ENCODE results near the gene COL4A2. TPM values are rescaled to one million over a fixed set of nuclear protein-coding genes. Genes with fewer than 3 reads are reported as not detected.

COL4A2 gene
- polyA plus RNA-seq, 1 donor (not counting 4 experiments of a cell fraction or from before 2014, with no cell fraction given) = 30.7 TPM

- DNase-seq (ENCODE audit: low read depth, low spot score) = no peak
- no peaks in the 10 kb centered on the region for H3K79me2 ChIP-seq (ENCODE audit: control insufficient read depth, insufficient read depth, low read length)
- no peak for FAIRE-seq
- H4K20me1 ChIP-seq (ENCODE audit: control insufficient read depth, extremely low read depth, insufficient read depth, low read length) = no peaks in the 10 kb centered on the region
- no peak overlapping the region for H3K27ac ChIP-seq (ENCODE audit: control insufficient read depth, insufficient read depth, low read length)
- no peak overlapping the region for H3K9ac ChIP-seq (ENCODE audit: control insufficient read depth, extremely low read depth, insufficient read depth, low read length)
- H3K4me3 ChIP-seq (ENCODE audit: control insufficient read depth in 2 of 3, extremely low read depth in 1 of 3, insufficient read depth in 2 of 3, low read depth in 1 of 3, low read length in 3 of 3) = no peak overlapping the region
- no peaks in the 10 kb centered on the region for H3K27me3 ChIP-seq (ENCODE audit: control insufficient read depth, extremely low read depth, insufficient read depth, low read length)
- H3K4me2 ChIP-seq (ENCODE audit: control insufficient read depth, extremely low read depth, insufficient read depth, low read depth, low read length) = no peak overlapping the region
- no peak for TF ChIP-seq EZH2 (IDR thresholded peaks at IDR 0.05; ENCODE audit: low read length)
- TF ChIP-seq, protein P1, sequence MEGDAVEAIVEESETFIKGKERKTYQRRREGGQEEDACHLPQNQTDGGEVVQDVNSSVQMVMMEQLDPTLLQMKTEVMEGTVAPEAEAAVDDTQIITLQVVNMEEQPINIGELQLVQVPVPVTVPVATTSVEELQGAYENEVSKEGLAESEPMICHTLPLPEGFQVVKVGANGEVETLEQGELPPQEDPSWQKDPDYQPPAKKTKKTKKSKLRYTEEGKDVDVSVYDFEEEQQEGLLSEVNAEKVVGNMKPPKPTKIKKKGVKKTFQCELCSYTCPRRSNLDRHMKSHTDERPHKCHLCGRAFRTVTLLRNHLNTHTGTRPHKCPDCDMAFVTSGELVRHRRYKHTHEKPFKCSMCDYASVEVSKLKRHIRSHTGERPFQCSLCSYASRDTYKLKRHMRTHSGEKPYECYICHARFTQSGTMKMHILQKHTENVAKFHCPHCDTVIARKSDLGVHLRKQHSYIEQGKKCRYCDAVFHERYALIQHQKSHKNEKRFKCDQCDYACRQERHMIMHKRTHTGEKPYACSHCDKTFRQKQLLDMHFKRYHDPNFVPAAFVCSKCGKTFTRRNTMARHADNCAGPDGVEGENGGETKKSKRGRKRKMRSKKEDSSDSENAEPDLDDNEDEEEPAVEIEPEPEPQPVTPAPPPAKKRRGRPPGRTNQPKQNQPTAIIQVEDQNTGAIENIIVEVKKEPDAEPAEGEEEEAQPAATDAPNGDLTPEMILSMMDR (optimal IDR thresholded peaks at IDR 0.05 in 1 of 3, IDR thresholded peaks at IDR 0.05 in 1 of 3, conservative IDR thresholded peaks at IDR 0.05 in 1 of 3; ENCODE audit: extremely low read depth in 1 of 3, insufficient read depth in 2 of 3, low read length in 3 of 3) = no peak
- peaks cover 11 to 46% of the 10 kb centered on the region in 2 experiments for H3K36me3 ChIP-seq (ENCODE audit: control insufficient read depth in 2 of 2, extremely low read depth in 1 of 2, insufficient read depth in 2 of 2, low read length in 2 of 2)
- H3K9me3 ChIP-seq (ENCODE audit: control insufficient read depth, low read depth, low read length) = no peaks in the 10 kb centered on the region
- H3K4me1 ChIP-seq (ENCODE audit: control insufficient read depth, extremely low read depth, insufficient read depth, low read length) = peaks cover 10% of the 10 kb centered on the region
- dilution Hi-C loops (cut with MboI; ENCODE audit: extremely low pct_ligation_motif_present, low sequenced_read_pairs) = no loop called here
- H2AFZ ChIP-seq (ENCODE audit: control insufficient read depth, low read length) = no peak overlapping the region
- no peaks in the 10 kb centered on the region for H3K9me1 ChIP-seq (ENCODE audit: control insufficient read depth, extremely low read depth, insufficient read depth, low read length)
Observed at GRCh38 chr13:110506396-110506795, 199.3 kb downstream of the COL4A2 start.

GRCh38 chr13:110506859-110507566 is 199.9 kb downstream of the COL4A2 start:
- Histone ChIP-seq H3K4me1 (ENCODE audit: control insufficient read depth, extremely low read depth, insufficient read depth, low read length) (peaks cover 10% of the 10 kb centered on the region), H3K9me3 (ENCODE audit: control insufficient read depth, low read depth, low read length) (no peaks in the 10 kb centered on the region), H3K4me3 (ENCODE audit: control insufficient read depth in 2 of 3, extremely low read depth in 1 of 3, insufficient read depth in 2 of 3, low read depth in 1 of 3, low read length in 3 of 3) (no peak overlapping the region), H3K9me1 (ENCODE audit: control insufficient read depth, extremely low read depth, insufficient read depth, low read length) (no peaks in the 10 kb centered on the region), H3K79me2 (ENCODE audit: control insufficient read depth, insufficient read depth, low read length) (no peaks in the 10 kb centered on the region), H3K9ac (ENCODE audit: control insufficient read depth, extremely low read depth, insufficient read depth, low read length) (no peak overlapping the region), H3K36me3 (ENCODE audit: control insufficient read depth in 2 of 2, extremely low read depth in 1 of 2, insufficient read depth in 2 of 2, low read length in 2 of 2) (peaks cover 10 to 46% of the 10 kb centered on the region in 2 experiments), H4K20me1 (ENCODE audit: control insufficient read depth, extremely low read depth, insufficient read depth, low read length) (no peaks in the 10 kb centered on the region), H2AFZ (ENCODE audit: control insufficient read depth, low read length) (no peak overlapping the region), H3K27me3 (ENCODE audit: control insufficient read depth, extremely low read depth, insufficient read depth, low read length) (no peaks in the 10 kb centered on the region), H3K27ac (ENCODE audit: control insufficient read depth, insufficient read depth, low read length) (no peak overlapping the region), H3K4me2 (ENCODE audit: control insufficient read depth, extremely low read depth, insufficient read depth, low read depth, low read length) (peak overlapping the region; percentile 27)
- FAIRE-seq (no peak), DNase-seq (ENCODE audit: low read depth, low spot score) (no peak)
- TF ChIP-seq, protein P1 (optimal IDR thresholded peaks at IDR 0.05 in 1 of 3, IDR thresholded peaks at IDR 0.05 in 1 of 3, conservative IDR thresholded peaks at IDR 0.05 in 1 of 3; ENCODE audit: extremely low read depth in 1 of 3, insufficient read depth in 2 of 3, low read length in 3 of 3) = no peak
- no peak for TF ChIP-seq EZH2 (IDR thresholded peaks at IDR 0.05; ENCODE audit: low read length)
- dilution Hi-C loops (cut with MboI; ENCODE audit: extremely low pct_ligation_motif_present, low sequenced_read_pairs) = no loop called here

All from keratinocyte (primary cell).